Adrenal gland (tissue), 12 donors: ENCODE results near the gene AQP10. TPM values are rescaled to one million over a fixed set of nuclear protein-coding genes. Genes with fewer than 3 reads are reported as not detected.

Experiments used
- DNase-seq, 7 donors: peaks; one replicate each; pipeline ENCODE4 v3.0.0-alpha.2; 2019 to 2020
- H3K27ac ChIP-seq, 5 donors: fragments of 200-600 bp; sonication (generic) in 4 of 5; 1 replicate in 3 of 5; 2 replicates in 2 of 5; pipeline versions ENCODE4 v1.5.1 to v1.8.0; 2016 to 2020; ENCODE audit warnings: mild to moderate bottlenecking in 1 of 5
- H3K27me3 ChIP-seq: fragments of 200-600 bp; 2 replicates; pipeline ENCODE4 v1.8.0; 2021
- H3K36me3 ChIP-seq, 2 donors: fragments of 200-600 bp; replicated peaks in 1 of 2; 1 replicate in 1 of 2; 2 replicates in 1 of 2; pipeline versions ENCODE4 v1.5.1 to v1.8.0; 2018 to 2022
- H3K4me1 ChIP-seq, 2 donors: fragments of 200-600 bp; replicated peaks in 1 of 2; 1 replicate in 1 of 2; 2 replicates in 1 of 2; pipeline versions ENCODE4 v1.5.1 to v1.8.0; 2018 to 2021
- H3K4me3 ChIP-seq, 4 donors: fragments of 200-600 bp; sonication (generic) in 3 of 4; one replicate each; pipeline ENCODE4 v1.5.1; 2016 to 2018
- H3K9me3 ChIP-seq, 3 donors: fragments of 200-600 bp; sonication (generic) in 1 of 3; replicated peaks in 1 of 3; 1 replicate in 2 of 3; 2 replicates in 1 of 3; pipeline versions ENCODE4 v1.5.1 to v1.8.0; 2016 to 2021
- CTCF ChIP-seq, 6 experiments: fragments of 450-650 bp in 4 of 6; fragments of 200-600 bp in 2 of 6; sonication (generic) in 1 of 6; IDR thresholded peaks; 1 replicate in 5 of 6; 2 replicates in 1 of 6; pipeline versions ENCODE4 v1.5.1 to v1.8.0; 2016 to 2021; ENCODE audit warnings: antibody characterized with exemption in 6 of 6, mild to moderate bottlenecking in 2 of 6, moderate library complexity in 1 of 6
- POLR2A ChIP-seq, 2 donors: fragments of 450-650 bp; IDR thresholded peaks; one replicate each; pipeline ENCODE4 v1.6.1; 2017; ENCODE audit warnings: antibody characterized with exemption in 2 of 2, mild to moderate bottlenecking in 2 of 2, moderate library complexity in 1 of 2
- WGBS, 4 donors: extraction: QIAGEN DNeasy Blood & Tissue Kit in 2 of 4; methylation state at CpG; one replicate each; pipeline versions ENCODE4 v1.1.5 to v1.1.7; 2013 to 2017; 5-methylcytosine and 5-hydroxymethylcytosine counted together
- intact Hi-C, 2 donors: fragments of 100-400 bp; cut with DNase I; formaldehyde crosslinking; loops; one replicate each; pipeline versions ENCODE4 v1.14.1 to v1.15.0; 2022 to 2023
- polyA plus RNA-seq, 3 donors: library from polyadenylated mRNA; stranded (reverse); fragments of 200-250 nt in 2 of 3; fragments of 350-450 nt in 1 of 3; fragmentation: Illumina TruSeq in 1 of 3; extraction: RNeasy Lipid Tissue Mini Kit (QIAGEN cat#74804) in 1 of 3; gene quantifications; one replicate each; pipeline ENCODE4 v1.2.3, GENCODE V29; 2013 to 2014
- total RNA-seq, 9 donors: library from RNA; depleted of rRNA in 4 of 9; stranded (reverse); fragments of >200 nt in 4 of 9; fragments of 120-200 nt in 1 of 9; fragmentation: NEBNext Ultra II Directional in 1 of 9; extraction: Animal tissue kit (Norgen Biotek cat#: 25700) in 1 of 9; gene quantifications; one replicate each; pipeline versions ENCODE4 v1.1.0 to v1.2.4, GENCODE V29; 2013 to 2023
- donor health status: healthy with polysubstance abuse.
- donor health status: Bipolar disorder and iron deficiency.
- donor health status: DM: yes; HTN: yes; CAD: no.
- donor health status: DM: no; HTN: no; CAD: no.
- donor health status: DM: no; HTN: no; CAD: no.
- donor health status: DM: yes; HTN: yes; CAD: no.

The AQP10 gene
- total and polyA plus RNA-seq, 12 donors, result 0.06 TPM; not detected in 11

- Histone ChIP-seq H3K4me3 (no peak overlapping the region), H3K27ac (peak overlapping the region in 1 of 5 donors; percentile 40), H3K4me1 (peaks cover 6 to 9% of the 10 kb centered on the region in 2 donors), H3K9me3 (no peaks in the 10 kb centered on the region), H3K27me3 (no peaks in the 10 kb centered on the region), H3K36me3 (peaks cover 0 to 55% of the 10 kb centered on the region in 2 donors)
- TF ChIP-seq CTCF (IDR thresholded peaks at IDR 0.05), result no peak
- TF ChIP-seq POLR2A (IDR thresholded peaks at IDR 0.05), result no peak
- no peak for DNase-seq
- intact Hi-C loops, result no loop called here
- WGBS, 4 donors, result 71 to 87% (median 82%) methylated on average over 3 of the region's 3 CpGs
Measured at GRCh38 chr1:154347961-154348360, 27.1 kb downstream of the AQP10 start.

GRCh38 chr1:154348429-154349076 is 27.7 kb downstream of the AQP10 start:
- intact Hi-C loops, result no loop called here
- H3K9me3 ChIP-seq, result no peaks in the 10 kb centered on the region
- DNase-seq, result no peak
- peak overlapping the region in 1 of 5 donors; percentile 40 for H3K27ac ChIP-seq
- WGBS, 4 donors, result 90 to 96% (median 92%) methylated on average over 16 to 27 of the region's 27 CpGs
- no peaks in the 10 kb centered on the region for H3K27me3 ChIP-seq
- TF ChIP-seq CTCF (IDR thresholded peaks at IDR 0.05) (no peak), POLR2A (IDR thresholded peaks at IDR 0.05) (no peak)
- peaks cover 12 to 15% of the 10 kb centered on the region in 2 donors for H3K4me1 ChIP-seq
- H3K36me3 ChIP-seq, result peaks cover 0 to 49% of the 10 kb centered on the region in 2 donors
- H3K4me3 ChIP-seq, result no peak overlapping the region

- 83 to 94% (median 89%) methylated on average over 3 to 7 of the region's 7 CpGs for whole genome bisulfite sequencing, 4 donors
- H3K36me3 ChIP-seq, result peaks cover 0 to 44% of the 10 kb centered on the region in 2 donors
- H3K9me3 ChIP-seq, result no peaks in the 10 kb centered on the region
- TF ChIP-seq CTCF (IDR thresholded peaks at IDR 0.05), result no peak
- TF ChIP-seq POLR2A (IDR thresholded peaks at IDR 0.05), result no peak
- H3K4me1 ChIP-seq, result peaks cover 12 to 17% of the 10 kb centered on the region in 2 donors
- no peak overlapping the region for H3K4me3 ChIP-seq
- no peak for DNase-seq
- H3K27ac ChIP-seq, result no peak overlapping the region
- intact Hi-C loops, result no loop called here
- no peaks in the 10 kb centered on the region for H3K27me3 ChIP-seq
Measured at GRCh38 chr1:154349121-154349520, 28.2 kb downstream of the AQP10 start.

GRCh38 chr1:154350383-154350782 is 29.5 kb downstream of the AQP10 start:
- H3K4me3 ChIP-seq, result no peak overlapping the region

More at GRCh38 chr1:154350383-154350782, 29.5 kb downstream of the AQP10 start:
- no peaks in the 10 kb centered on the region for H3K27me3 ChIP-seq
- intact Hi-C loops, result no loop called here
- WGBS, 4 donors, result 84 to 91% (median 89%) methylated on average over 4 of the region's 4 CpGs
- peaks cover 12 to 17% of the 10 kb centered on the region in 2 donors for H3K4me1 ChIP-seq
- H3K9me3 ChIP-seq, result no peaks in the 10 kb centered on the region
- H3K36me3 ChIP-seq, result peaks cover 0 to 31% of the 10 kb centered on the region in 2 donors
- no peak for DNase-seq
- TF ChIP-seq POLR2A (IDR thresholded peaks at IDR 0.05) (no peak), CTCF (IDR thresholded peaks at IDR 0.05) (no peak)
- H3K27ac ChIP-seq, result no peak overlapping the region
